ENCODE measurements around the gene TMEFF1. TPM values are rescaled to one million over a fixed set of nuclear protein-coding genes. Genes with fewer than 3 reads are reported as not detected.

TMEFF1 gene
- total RNA-seq, 1 experiment from 2014 or later: not detected

DNA sequence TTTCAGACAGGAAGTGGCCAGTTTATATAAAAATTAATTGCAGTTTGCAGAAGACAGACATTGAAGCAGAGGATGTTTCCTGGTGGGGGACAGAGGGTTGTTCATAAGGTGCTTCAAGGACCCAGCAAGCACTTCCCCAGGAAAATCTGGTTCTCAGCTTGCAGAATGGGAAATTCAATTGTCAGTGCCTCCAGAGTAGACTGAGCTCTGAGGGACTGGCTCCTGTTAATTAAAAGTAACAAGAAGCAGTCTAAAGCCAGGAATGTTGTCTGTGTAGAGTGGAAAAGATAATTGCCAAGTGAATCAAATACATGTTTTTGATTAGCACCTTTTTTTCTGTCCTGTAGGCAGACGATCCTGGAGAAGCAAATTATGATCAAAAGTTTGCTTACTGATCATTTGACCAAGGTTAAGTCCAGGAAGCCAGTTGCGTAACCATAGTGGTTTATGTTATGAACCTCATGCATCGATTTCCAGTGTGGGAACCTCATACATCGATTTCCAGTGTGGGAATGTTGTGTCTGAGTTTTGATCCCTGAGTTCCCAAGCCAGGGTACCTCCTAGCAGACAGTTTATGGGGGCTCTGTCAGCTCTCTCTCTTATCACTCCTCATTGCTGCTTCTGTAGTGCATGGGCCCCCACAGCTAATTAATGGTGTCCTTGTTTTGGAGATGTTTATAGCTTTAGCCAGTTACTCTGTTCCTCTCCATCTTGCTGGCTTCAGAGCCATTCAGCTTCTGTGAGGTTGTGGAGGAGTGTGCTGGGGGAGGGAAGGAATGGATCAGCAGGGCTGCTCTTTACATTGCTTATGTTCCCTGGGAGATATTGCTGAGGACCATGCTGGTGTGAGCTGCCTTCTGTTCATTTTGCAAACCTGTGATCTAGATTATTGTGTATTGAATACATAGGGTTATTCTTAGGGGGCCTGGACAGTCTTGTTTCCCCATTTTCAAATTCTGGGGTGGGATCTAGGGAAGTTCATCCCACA is 28.9 kb upstream of the TMEFF1 start:
- Histone ChIP-seq H3K27me3 (no peaks in the 10 kb centered on the region), H3K9me3 (no peaks in the 10 kb centered on the region), H3K36me3 (peaks cover 65% of the 10 kb centered on the region), H3K4me3 (no peak overlapping the region)
- no peak for DNase-seq

- no peak for DNase-seq
- H3K9me3 ChIP-seq: no peaks in the 10 kb centered on the region
- no peaks in the 10 kb centered on the region for H3K27me3 ChIP-seq
- H3K4me3 ChIP-seq: no peak overlapping the region
- H3K36me3 ChIP-seq: peaks cover 78% of the 10 kb centered on the region
These were observed 27.6 kb upstream of the TMEFF1 start for GRCh38 chr9:100445161-100445902.

DNA sequence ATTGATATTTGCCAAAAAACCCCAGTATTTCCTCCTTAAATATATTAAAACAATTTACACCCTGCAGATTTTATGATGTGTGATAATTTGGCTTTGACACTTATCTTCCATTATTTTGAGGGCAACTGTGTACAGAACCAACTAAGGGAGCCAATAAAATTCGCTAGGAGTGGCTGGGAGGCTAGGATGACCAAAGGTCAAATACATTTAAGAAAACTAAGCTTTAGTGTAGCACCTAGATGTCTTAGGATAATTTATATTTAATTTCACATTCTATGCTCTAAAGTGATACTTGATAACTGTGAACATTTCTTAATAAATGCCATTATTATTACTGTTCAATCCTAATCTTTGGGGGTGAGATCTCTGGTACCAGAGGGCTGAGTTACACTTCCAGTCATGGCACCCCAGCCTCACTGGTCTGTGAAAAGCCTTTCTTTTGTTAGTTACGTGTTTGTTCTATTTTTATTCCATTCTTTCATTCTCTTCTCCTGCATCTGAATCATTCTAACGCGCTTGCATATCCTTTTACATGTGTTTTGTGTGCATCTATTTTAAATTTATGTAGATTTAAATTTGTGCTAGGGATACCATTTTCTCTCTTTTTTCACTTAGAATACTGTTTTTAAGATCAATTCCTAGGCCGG is 26.9 kb upstream of the TMEFF1 start:
- no peaks in the 10 kb centered on the region for H3K9me3 ChIP-seq
- no peaks in the 10 kb centered on the region for H3K27me3 ChIP-seq
- H3K4me3 ChIP-seq: no peak overlapping the region
- peaks cover 85% of the 10 kb centered on the region for H3K36me3 ChIP-seq
- no peak for DNase-seq

DNA sequence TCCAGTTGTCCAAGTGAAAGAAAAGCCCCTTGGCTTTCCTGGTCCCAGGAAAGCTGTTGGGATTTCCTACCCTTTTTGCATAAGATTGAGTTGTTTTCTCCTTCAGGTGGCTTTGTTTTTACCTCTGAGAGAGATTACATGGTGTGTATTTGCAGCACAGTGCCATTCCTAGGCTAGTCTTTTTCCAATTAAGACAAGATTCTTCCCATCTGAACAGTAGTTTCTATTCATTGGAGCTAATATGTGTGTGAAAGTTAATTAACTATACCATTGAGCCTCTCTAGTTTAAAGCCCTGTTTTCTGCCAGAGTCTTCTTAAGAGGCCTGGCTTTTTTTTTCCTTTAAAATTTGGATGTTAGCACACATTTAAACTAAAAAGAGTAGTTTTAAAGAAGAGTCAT is 25.9 kb upstream of the TMEFF1 start:
- Histone ChIP-seq H3K27me3 (no peaks in the 10 kb centered on the region), H3K9me3 (no peaks in the 10 kb centered on the region), H3K36me3 (peaks cover 88% of the 10 kb centered on the region), H3K4me3 (no peak overlapping the region)
- DNase-seq: no peak

DNA sequence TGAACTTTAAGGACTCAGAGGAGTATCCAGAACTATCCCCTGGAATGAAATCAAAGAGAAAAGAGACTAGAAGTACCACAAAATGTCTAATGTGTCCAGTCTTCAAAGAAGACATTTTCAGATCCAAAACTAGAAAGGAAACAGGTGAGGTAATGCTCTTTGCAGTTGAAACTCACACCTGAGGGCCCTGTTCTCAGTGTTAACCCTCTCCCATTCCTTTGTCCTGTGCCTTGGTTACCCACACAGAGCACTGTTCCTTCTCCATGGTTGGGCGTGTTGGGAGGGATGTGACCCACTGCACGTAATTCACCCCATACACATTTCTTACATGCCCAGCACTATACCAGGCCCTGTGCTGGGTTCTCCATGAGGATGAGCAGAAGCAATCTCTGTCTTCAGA is 24.7 kb upstream of the TMEFF1 start:
- Histone ChIP-seq H3K4me3 (no peak overlapping the region), H3K27me3 (no peaks in the 10 kb centered on the region), H3K9me3 (no peaks in the 10 kb centered on the region), H3K36me3 (peaks cover 91% of the 10 kb centered on the region)
- no peak for DNase-seq

GRCh38 chr9:100449420-100449819 is 23.5 kb upstream of the TMEFF1 start:
- no peak overlapping the region for H3K4me3 ChIP-seq
- no peak for DNase-seq
- no peaks in the 10 kb centered on the region for H3K27me3 ChIP-seq
- H3K36me3 ChIP-seq: peaks cover 92% of the 10 kb centered on the region
- H3K9me3 ChIP-seq: no peaks in the 10 kb centered on the region

GRCh38 chr9:100452894-100453293 is 20.1 kb upstream of the TMEFF1 start:
- no peaks in the 10 kb centered on the region for H3K9me3 ChIP-seq
- peaks cover 74% of the 10 kb centered on the region for H3K36me3 ChIP-seq
- no peak overlapping the region for H3K4me3 ChIP-seq
- no peaks in the 10 kb centered on the region for H3K27me3 ChIP-seq
- DNase-seq: no peak

DNA sequence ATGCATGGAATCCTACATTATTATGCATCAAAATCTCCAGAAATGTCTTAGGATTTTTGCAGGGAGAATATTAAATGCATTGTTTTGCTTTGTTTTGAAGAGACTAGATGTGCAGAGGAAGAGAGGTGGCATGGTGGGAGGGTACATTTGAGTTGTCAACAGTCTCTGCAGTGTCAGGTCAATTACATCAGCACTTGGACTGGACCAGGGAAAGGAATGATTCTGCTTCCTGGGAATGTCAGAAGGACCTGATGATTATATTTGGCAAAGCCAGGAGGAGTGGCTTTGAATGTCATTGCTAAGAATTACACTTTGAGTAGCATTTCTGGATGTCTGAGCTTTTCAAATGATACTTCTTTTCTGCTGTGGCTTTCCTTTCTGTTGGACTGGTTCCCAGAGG is 17.5 kb upstream of the TMEFF1 start:
- Histone ChIP-seq H3K36me3 (peaks cover 54% of the 10 kb centered on the region), H3K27me3 (no peaks in the 10 kb centered on the region), H3K9me3 (no peaks in the 10 kb centered on the region), H3K4me3 (no peak overlapping the region)
- peak; percentile 15 for DNase-seq

DNA sequence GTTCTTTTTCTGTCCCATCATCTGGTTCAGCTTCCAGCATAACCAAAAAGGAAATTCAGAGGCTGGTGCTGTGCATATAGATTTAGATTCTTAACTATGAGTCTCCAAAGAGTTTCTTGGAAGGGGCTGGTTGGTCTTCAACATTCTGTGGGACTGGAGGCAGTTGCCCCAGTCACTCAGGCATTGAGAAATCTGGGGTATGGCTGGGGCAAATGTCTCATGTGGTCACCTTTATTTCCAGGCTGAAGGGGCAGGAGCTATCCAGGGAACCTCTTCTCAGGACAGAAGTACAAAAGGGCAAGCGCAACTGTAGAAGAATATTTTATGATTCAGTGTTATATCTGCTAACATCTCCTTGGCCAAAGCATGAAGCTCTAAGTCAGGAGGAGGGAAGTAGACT is 15.4 kb upstream of the TMEFF1 start:
- Histone ChIP-seq H3K27me3 (no peaks in the 10 kb centered on the region), H3K36me3 (peaks cover 37% of the 10 kb centered on the region), H3K9me3 (no peaks in the 10 kb centered on the region), H3K4me3 (no peak overlapping the region)
- DNase-seq: no peak

DNA sequence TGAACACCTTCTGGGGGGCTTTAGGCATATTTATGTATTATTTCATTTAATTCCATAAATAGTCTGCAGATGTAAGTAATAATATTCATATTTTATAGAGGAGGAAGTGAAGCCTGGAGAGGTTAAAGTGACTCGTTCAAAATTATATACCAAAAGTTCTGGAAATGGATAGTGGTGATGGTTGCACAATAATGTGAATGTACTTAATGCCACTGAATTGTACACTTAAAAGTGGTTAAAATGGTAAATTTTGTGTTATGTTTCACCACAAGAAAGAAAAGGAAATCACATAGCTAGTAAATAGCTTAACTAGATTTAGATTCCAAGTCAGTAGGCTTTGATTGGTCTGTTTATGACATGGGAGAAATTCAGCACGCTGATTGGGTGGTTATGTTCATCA is 13.0 kb upstream of the TMEFF1 start:
- Histone ChIP-seq H3K9me3 (no peaks in the 10 kb centered on the region), H3K36me3 (peaks cover 14% of the 10 kb centered on the region), H3K27me3 (no peaks in the 10 kb centered on the region), H3K4me3 (no peak overlapping the region)
- no peak for DNase-seq

GRCh38 chr9:100465274-100465673 is 7.7 kb upstream of the TMEFF1 start:
- 0 out of 2 replicates have a peak, but pooled peaks cover under 1% of the 10 kb centered on the region for H3K36me3 ChIP-seq
- no peaks in the 10 kb centered on the region for H3K27me3 ChIP-seq
- DNase-seq: no peak
- no peak overlapping the region for H3K4me3 ChIP-seq
- H3K9me3 ChIP-seq: no peaks in the 10 kb centered on the region

GRCh38 chr9:100465761-100466160 is 7.2 kb upstream of the TMEFF1 start:
- Histone ChIP-seq H3K4me3 (no peak overlapping the region), H3K9me3 (no peaks in the 10 kb centered on the region), H3K36me3 (no peaks in the 10 kb centered on the region), H3K27me3 (no peaks in the 10 kb centered on the region)
- no peak for DNase-seq

- no peaks in the 10 kb centered on the region for H3K9me3 ChIP-seq
- H3K4me3 ChIP-seq: no peak overlapping the region
- no peaks in the 10 kb centered on the region for H3K27me3 ChIP-seq
- DNase-seq: no peak
- H3K36me3 ChIP-seq: no peaks in the 10 kb centered on the region
These were observed 6.6 kb upstream of the TMEFF1 start for GRCh38 chr9:100466171-100466828.

- no peaks in the 10 kb centered on the region for H3K9me3 ChIP-seq
- no peaks in the 10 kb centered on the region for H3K27me3 ChIP-seq
- H3K36me3 ChIP-seq: no peaks in the 10 kb centered on the region
- no peak for DNase-seq
- H3K4me3 ChIP-seq: no peak overlapping the region
These were observed 6.1 kb upstream of the TMEFF1 start for GRCh38 chr9:100466829-100467221.

GRCh38 chr9:100468041-100468440 is 4.9 kb upstream of the TMEFF1 start:
- Histone ChIP-seq H3K4me3 (no peak overlapping the region), H3K36me3 (no peaks in the 10 kb centered on the region), H3K9me3 (no peaks in the 10 kb centered on the region), H3K27me3 (no peaks in the 10 kb centered on the region)
- no peak for DNase-seq

DNA sequence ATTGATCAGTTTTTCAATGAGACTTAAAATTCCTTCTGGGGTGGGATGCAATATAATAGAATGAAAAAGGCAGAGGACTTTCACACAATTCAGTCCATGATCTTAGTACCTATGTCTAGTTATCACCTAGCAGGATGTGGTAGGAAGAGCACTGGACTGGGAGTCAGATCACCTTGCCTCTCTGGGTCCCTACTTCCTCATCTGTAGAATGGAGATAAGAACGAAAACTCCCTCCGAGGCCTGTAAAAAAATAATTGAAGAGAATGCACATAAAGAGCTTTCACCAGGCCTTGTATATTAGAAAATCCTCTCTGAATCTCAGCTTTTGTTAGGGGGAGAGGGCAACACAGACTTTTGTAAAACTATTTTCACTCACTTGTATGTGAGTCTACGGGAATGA is 681 bp upstream of the TMEFF1 start:
- H3K27me3 ChIP-seq: no peaks in the 10 kb centered on the region
- H3K36me3 ChIP-seq: no peaks in the 10 kb centered on the region
- H3K4me3 ChIP-seq: peak overlapping the region; percentile 12

More for the DNA sequence above, 681 bp upstream of the TMEFF1 start:
- DNase-seq: no peak
- no peaks in the 10 kb centered on the region for H3K9me3 ChIP-seq

All from MG63 (cell line).